ENCODE measurements around the gene ANKRD6. TPM values are rescaled to one million over a fixed set of nuclear protein-coding genes. Genes with fewer than 3 reads are reported as not detected.

The ANKRD6 gene
- total and polyA plus RNA-seq, 2 experiments from 2014 or later = 9.3 to 20.9 TPM

GRCh38 chr6:89597988-89598387, 165.0 kb downstream of the ANKRD6 start:
- peak; percentile 76 for DNase-seq (ENCODE audit: low spot score)
- peak; percentile 46 for TF ChIP-seq CTCF (IDR thresholded peaks at IDR 0.05; ENCODE audit: poor library complexity)
- TF ChIP-seq EZH2phosphoT487 (IDR thresholded peaks at IDR 0.05; ENCODE audit: low read depth, severe bottlenecking, unreplicated experiment) = no peak
- no peak for TF ChIP-seq EZH2 (IDR thresholded peaks at IDR 0.05; ENCODE audit: borderline replicate concordance)
- Histone ChIP-seq H3K79me2 (no peaks in the 10 kb centered on the region), H3K27ac (no peak overlapping the region), H3K9me2 (replicated peaks; ENCODE audit: insufficient read depth) (no peaks in the 10 kb centered on the region), H3K4me1 (ENCODE audit: insufficient read depth) (no peaks in the 10 kb centered on the region), H3K4me2 (no peak overlapping the region), H3K27me3 (no peaks in the 10 kb centered on the region), H3K9me3 (ENCODE audit: low read depth) (no peaks in the 10 kb centered on the region), H2AFZ (no peak overlapping the region), H4K20me1 (ENCODE audit: insufficient read depth, poor library complexity, severe bottlenecking) (no peaks in the 10 kb centered on the region), H3K4me3 (no peak overlapping the region), H3K36me3 (replicated peaks; ENCODE audit: insufficient read depth, low read depth) (no peaks in the 10 kb centered on the region)
- WGBS (ENCODE audit: low lambda C conversion rate, missing lambda C conversion rate) = 53% methylated on average over 3 of the region's 3 CpGs

- TF ChIP-seq CTCF (IDR thresholded peaks at IDR 0.05; ENCODE audit: poor library complexity) (no peak), EZH2phosphoT487 (IDR thresholded peaks at IDR 0.05; ENCODE audit: low read depth, severe bottlenecking, unreplicated experiment) (no peak), EZH2 (IDR thresholded peaks at IDR 0.05; ENCODE audit: borderline replicate concordance) (no peak)
- Histone ChIP-seq H3K27ac (no peak overlapping the region), H4K20me1 (ENCODE audit: insufficient read depth, poor library complexity, severe bottlenecking) (no peaks in the 10 kb centered on the region), H3K4me2 (no peak overlapping the region), H3K9me3 (ENCODE audit: low read depth) (no peaks in the 10 kb centered on the region), H2AFZ (no peak overlapping the region), H3K4me3 (no peak overlapping the region), H3K27me3 (no peaks in the 10 kb centered on the region), H3K4me1 (ENCODE audit: insufficient read depth) (no peaks in the 10 kb centered on the region), H3K36me3 (replicated peaks; ENCODE audit: insufficient read depth, low read depth) (no peaks in the 10 kb centered on the region), H3K9me2 (replicated peaks; ENCODE audit: insufficient read depth) (no peaks in the 10 kb centered on the region), H3K79me2 (no peaks in the 10 kb centered on the region)
- no peak for DNase-seq (ENCODE audit: low spot score)
- 81% methylated on average over 7 of the region's 7 CpGs for WGBS (ENCODE audit: low lambda C conversion rate, missing lambda C conversion rate)
Measured at GRCh38 chr6:89599727-89600126, 166.8 kb downstream of the ANKRD6 start.

- Histone ChIP-seq H4K20me1 (ENCODE audit: insufficient read depth, poor library complexity, severe bottlenecking) (no peaks in the 10 kb centered on the region), H3K4me1 (ENCODE audit: insufficient read depth) (no peaks in the 10 kb centered on the region), H3K79me2 (no peaks in the 10 kb centered on the region), H3K27ac (no peak overlapping the region), H3K27me3 (no peaks in the 10 kb centered on the region), H3K9me3 (ENCODE audit: low read depth) (no peaks in the 10 kb centered on the region), H3K9me2 (replicated peaks; ENCODE audit: insufficient read depth) (no peaks in the 10 kb centered on the region), H2AFZ (no peak overlapping the region), H3K4me3 (no peak overlapping the region), H3K36me3 (replicated peaks; ENCODE audit: insufficient read depth, low read depth) (no peaks in the 10 kb centered on the region), H3K4me2 (no peak overlapping the region)
- TF ChIP-seq CTCF (IDR thresholded peaks at IDR 0.05; ENCODE audit: poor library complexity) (no peak), EZH2 (IDR thresholded peaks at IDR 0.05; ENCODE audit: borderline replicate concordance) (no peak)
- DNase-seq (ENCODE audit: low spot score) = no peak
- 94% methylated on average over 6 of the region's 6 CpGs for WGBS (ENCODE audit: low lambda C conversion rate, missing lambda C conversion rate)
Measured at GRCh38 chr6:89602166-89602565, 169.2 kb downstream of the ANKRD6 start.

- no peaks in the 10 kb centered on the region for H3K9me2 ChIP-seq (replicated peaks; ENCODE audit: insufficient read depth)
- WGBS (ENCODE audit: low lambda C conversion rate, missing lambda C conversion rate) = 78% methylated on average over 5 of the region's 5 CpGs
- H4K20me1 ChIP-seq (ENCODE audit: insufficient read depth, poor library complexity, severe bottlenecking) = no peaks in the 10 kb centered on the region
- no peak overlapping the region for H2AFZ ChIP-seq
- TF ChIP-seq EZH2 (IDR thresholded peaks at IDR 0.05; ENCODE audit: borderline replicate concordance) (no peak), EZH2phosphoT487 (IDR thresholded peaks at IDR 0.05; ENCODE audit: low read depth, severe bottlenecking, unreplicated experiment) (no peak), CTCF (IDR thresholded peaks at IDR 0.05; ENCODE audit: poor library complexity) (no peak)
- H3K9me3 ChIP-seq (ENCODE audit: low read depth) = no peaks in the 10 kb centered on the region
- H3K27me3 ChIP-seq = no peaks in the 10 kb centered on the region
- no peaks in the 10 kb centered on the region for H3K79me2 ChIP-seq
- no peak overlapping the region for H3K27ac ChIP-seq
- H3K4me1 ChIP-seq (ENCODE audit: insufficient read depth) = no peaks in the 10 kb centered on the region
- H3K36me3 ChIP-seq (replicated peaks; ENCODE audit: insufficient read depth, low read depth) = no peaks in the 10 kb centered on the region
- H3K4me2 ChIP-seq = no peak overlapping the region
- H3K4me3 ChIP-seq = no peak overlapping the region
- DNase-seq (ENCODE audit: low spot score) = no peak
Measured at GRCh38 chr6:89604653-89605052, 171.7 kb downstream of the ANKRD6 start.
